CD4-positive, alpha-beta T cell treated with Interleukin-6 for 4 hours (primary cell): ENCODE data around the gene EXTL1.

Source experiments
- DNase-seq: peaks from one replicate; pipeline ENCODE4 v3.0.0-alpha.2; 2020; ENCODE audit warnings: mixed read lengths

The EXTL1 gene

DNA sequence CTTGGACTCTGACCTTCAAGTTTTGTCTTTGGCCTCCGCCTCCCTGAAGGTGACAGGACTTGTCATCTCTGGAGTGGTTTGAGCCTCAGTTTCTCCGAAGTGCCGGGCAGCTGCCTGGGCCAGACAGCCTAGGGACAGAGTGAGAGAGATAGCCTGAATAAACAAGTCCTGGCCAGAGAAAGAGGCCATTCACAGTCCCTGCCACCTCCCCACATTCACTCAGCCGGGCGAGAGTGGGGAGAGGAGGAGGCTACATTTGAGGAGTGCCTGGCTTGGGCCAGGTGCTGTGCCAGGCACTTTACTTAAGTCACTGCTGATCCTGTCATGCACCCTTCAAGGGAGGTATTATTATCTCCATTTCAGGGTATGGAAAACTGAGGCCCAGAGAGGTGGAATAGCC is 3.5 kb downstream of the EXTL1 start:
- no peak for DNase-seq

DNA sequence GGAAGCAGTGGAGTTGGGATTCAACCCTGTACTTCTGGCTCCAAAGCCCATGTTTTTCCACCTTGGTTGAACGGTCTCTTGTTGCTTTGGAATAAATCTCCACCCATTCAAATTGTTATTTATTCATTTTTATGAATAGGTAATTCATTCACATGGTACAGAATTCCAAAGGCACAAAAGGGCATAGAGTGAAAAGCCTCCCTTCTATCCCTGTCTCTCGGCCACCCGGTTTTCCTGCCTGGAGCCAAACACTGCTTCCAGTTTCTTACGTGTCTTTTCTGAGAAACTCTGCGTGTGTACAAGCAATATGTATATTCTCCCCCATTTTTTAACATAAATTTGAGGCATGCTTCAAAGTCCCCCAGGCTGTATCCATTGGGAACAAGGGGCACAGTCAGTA is 3.9 kb downstream of the EXTL1 start:
- DNase-seq: no peak

DNA sequence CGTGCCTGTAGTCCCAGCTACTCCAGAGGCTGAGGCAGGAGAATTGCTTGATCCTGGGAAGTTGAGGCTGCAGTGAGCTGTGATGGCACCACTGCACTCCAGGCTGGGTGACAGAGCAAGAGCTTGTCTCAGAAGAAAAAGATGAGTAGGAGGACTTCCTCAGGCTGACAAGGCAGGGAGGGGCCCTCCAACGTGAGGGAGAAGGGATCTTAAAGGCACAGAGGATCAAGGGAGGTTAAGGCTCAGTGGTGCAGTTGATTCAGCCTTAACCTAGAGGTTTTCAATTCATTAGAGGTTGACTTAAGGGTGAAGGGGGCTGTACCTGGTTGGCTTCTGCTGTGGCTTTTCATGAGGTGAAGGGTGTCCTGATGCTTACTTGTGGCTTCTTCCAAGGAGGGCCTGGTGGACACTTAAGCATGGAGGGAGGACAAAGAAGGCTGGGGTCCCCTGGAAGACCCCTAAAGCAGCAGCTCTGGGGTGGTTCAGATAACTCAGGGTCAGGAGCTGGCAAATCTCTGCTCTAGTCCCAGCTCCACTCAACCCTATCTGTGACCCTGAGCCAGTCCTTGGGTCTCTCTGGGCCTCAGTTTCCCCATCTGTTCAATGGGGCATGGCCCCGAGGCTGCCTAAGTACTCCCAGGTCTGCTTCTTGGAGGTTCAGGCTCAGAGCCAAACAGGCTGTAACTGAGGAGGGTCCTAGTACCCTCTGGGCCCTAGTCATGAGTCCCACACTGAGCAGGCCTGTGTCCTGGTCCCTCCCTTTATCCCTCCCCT is 6.3 kb downstream of the EXTL1 start:
- DNase-seq: no peak

DNA sequence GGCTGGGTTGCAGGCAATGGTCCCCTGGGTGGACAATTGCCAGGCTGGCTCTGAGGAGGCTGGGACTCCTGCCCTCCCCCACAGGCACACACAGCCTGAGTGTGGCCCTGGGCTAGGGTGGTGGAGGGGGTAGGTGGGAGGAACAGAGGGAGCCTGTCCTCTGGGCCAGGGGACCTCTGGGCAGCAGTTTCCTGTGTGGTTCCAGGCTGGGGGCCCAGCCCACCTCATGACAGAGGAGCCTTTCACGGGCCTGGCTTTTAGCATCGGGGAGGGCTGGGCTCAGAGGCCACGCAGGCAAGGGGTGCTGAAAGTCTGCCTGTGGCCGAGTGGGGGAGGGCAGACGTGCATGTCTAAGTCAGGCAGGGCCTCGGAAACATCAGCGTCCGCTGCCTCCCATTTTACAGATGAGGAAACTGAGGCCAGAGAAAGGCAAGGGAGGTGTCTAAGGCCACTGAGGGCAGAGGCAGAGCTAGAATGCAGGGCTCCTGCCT is 7.0 kb downstream of the EXTL1 start:
- DNase-seq: no peak

DNA sequence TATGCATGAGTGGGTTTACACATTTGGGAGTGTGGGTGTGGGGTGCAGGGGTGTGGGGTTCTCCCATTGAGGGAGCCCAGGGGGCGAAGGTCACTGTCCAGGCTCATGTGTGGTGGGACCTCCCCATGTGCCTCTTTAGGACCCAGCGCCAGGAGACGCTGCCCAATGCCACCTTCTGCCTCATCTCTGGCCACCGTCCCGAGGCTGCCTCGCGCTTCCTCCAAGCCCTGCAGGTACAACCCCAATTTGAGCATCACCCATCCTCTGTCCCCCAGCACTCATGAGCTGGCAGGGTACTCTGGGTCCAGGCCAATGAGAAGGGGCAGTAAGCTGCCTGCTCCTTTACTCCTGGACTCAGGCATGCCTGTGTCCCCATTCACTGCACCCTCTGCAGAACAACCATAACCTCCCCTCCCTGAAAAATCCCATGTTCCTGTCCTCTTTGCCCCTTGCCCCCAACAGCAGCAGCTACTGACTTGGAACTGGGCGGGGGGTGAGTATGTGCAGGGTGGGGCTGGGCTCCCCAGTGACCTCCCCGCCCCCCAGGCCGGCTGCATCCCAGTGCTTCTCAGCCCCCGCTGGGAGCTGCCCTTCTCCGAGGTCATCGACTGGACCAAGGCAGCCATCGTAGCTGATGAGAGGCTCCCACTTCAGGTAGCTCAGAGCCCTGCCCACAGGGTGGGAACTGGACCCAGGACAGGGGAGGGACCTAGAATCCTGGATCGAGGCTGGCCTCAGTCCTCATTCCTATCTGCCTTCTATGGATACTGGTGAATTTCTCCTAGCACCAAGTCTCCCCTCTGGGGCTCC is 7.7 kb downstream of the EXTL1 start:
- DNase-seq: no peak

DNA sequence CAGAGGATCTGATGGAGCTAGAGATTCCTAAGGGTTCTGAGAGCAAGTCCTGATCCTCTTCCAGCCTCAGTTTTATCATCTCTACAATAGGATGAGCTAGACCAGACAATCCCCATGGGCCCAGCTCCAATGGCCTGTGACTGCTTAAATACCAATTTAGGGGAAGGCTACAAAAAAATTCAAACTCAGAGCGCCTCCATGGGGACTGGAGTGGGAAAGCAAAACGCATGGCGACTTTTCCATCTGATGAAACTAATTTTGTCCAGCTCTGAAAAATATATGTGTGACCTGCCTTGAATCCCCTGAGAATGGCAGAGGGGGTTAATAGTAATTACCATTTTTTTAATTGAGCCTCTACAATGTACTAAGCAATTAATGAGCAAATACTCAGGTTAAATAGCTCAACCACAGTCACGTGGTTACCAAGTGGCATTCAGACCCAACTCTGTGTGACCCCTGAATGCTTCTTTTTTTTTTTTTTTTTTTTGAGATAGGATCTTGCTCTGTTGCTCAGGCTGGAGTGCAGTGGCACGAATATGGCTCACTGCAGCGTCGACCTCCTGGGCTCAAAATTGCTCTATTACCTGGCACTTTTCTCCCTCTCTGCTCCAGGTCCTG is 8.4 kb downstream of the EXTL1 start:
- no peak for DNase-seq

DNA sequence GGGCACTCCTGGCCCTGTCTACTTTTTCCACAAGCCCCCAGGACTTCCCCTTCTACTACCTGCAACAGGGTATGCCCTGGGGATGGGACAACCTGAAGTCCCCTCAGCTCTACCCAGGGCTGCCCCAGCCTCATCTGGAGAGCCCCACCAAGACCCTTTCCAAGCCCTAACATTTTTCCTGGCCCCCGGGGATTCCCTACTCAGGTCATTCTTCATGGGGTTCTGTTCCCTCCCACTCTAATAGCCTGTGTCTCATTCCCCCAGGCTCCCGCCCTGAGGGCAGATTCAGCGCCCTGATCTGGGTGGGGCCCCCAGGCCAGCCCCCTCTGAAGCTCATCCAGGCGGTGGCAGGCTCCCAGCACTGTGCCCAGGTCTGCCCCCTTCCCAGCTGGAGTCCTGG is 9.6 kb downstream of the EXTL1 start:
- no peak for DNase-seq

DNA sequence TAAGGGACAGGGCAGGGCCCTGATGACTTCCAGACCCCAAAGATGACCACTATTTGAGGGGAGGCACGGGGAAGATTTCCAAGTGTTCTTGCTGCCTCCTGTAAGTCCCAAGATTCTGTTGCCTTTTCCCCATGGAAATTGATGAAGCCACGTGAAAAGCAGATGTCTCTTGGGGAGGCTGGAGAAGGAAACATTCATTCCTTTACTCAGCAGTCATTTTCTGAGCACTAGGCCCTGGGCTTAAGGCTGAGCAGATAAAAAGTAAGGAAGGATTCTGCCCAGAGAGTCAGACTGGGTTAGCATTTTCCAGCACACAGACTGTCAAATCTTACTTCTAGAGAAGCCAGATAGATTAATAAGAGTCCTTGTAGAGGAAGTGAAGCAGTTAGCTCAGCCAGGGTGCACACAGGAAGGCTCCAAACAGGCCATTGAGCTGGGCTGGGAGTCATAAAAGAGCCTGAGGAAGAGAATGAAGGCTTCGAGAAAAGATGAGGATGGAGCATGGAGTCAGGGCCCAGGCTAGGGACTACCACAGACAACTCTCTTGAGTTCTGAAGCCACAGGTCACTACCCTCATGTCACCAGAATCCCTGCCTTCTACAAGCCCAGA is 10.1 kb downstream of the EXTL1 start:
- no peak for DNase-seq

DNA sequence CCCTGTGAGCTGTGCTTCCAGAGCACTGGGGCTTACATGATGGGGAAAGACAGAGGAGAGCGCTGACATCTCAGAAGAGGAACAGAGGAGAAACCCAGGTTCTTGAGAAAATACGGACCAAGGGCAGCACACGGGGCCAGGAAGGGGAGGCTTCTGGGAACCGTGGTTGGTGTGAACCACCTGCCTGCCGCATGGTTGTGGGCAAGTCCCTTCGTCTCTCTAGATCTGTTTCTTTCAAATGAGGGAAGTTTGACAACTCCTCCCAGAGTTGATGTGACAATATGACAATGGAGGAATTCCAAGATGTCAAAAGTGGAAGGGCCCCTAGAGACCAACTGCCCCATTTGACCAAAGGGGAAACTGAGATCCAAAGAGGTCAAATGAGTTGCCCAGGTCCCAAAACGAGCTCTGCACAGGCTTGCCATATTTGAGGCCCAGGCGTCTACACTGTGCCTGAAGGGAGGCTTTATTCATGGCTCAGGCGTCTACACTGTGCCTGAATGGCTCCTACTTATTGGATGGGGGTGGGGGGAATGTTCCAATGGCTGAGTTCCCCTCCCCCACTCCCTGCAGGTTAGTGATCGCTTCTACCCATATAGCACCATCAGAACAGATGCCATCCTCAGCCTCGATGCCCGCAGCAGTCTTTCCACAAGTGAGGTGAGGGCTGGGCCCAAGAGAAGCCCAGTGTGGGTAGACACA is 11.2 kb downstream of the EXTL1 start:
- DNase-seq: no peak

DNA sequence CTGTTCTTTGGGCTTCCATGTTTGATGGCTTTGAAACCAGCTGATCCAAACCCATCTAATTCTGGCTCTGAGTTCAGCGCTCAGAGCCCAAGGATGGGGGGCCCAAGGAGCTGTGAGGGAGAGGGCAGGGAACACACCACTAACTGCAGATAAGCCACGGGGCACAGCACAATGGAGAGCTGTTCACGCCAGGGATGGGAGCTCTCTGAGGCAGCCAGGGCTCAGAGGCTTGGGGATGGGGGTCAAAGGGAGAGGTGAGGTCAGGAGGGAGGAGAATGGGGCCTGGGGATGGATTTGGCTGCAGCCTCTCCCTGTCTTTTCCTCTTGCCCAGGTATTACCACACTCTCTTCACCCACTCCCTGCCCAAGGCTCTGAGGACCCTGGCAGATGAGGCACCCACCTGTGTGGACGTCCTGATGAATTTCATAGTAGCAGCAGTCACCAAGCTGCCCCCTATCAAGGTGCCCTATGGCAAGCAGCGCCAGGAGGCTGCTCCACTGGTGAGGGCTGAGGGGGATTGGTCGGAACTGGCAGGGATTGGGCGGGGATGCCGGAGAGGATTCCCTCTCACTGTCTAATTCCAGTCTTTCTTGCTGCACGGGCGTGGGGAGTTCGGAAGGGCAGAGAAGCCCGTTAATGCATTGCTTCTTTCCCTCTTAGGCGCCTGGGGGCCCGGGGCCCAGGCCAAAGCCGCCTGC is 13.1 kb downstream of the EXTL1 start:
- no peak for DNase-seq

DNA sequence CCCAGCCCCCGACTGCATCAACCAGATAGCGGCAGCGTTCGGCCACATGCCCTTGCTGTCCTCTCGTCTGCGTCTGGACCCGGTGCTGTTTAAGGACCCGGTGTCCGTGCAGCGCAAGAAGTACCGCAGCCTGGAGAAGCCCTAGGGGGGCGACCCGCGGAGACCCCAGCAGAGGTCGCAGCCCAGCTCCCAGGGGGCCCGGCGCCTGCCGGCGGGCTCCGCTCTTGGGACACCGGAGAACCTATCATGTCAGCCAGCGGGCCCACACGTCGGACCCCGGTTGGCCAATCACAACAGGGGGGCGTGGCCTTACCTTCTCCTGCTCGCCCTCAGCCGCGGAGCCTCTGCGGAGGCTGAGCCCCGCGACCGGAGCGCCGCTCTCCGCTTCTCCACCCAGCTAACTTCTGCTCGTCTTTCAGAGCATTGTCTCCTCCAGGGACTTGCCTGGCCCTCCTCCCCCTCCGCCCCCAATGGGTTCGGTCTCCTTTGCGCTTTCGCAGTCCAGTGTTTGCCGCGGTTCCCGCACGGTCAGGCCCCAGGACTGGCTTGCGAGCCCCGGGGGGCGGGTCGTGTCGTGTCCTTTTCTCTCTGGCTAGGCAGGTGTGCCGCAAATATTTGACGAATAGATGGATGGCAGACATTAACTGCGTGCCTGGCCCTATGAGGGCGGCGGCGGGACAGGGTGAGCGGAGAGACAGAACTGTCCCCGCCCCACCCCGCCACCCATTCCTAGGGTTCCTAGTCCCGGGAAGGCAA is 13.8 kb downstream of the EXTL1 start:
- peak; percentile 97 for DNase-seq

DNA sequence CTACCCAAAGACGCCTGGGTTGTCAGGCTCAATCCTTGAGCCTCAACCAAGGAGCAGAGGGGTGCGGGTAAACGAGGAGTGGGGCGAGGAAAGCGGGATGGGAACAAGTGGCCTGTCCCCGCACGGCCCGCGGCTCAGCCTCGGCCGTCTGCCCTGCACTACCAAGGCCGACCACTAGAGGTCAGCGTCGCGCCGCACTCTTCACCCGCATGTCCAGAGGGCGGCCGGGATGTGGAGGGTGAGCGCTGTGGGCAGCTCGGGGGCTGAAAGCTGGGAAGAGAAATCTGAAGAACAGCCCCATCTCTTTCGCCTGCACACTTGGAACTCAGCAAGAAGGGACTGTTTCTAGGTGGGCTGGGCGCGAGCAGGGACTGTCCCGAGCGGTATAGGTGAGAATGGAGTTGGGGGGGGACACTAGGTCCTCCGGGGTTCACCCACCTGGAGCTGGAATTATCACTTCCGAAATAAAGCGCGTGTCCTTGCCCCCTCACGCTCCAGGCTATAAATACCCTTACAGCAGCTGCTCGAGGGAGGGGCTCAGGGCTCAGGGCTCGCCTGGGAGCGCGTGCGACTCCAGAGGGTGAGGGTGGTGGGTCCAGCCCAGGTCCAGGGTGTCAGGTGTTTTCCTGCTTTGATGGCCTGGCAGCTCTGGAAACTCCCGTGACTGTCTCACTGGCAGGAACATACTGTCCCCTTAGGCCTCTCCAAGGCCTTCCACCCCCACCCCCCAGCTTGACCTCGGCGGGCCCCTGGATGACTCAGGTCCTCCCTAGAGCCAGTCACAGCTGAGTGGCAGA is 14.6 kb downstream of the EXTL1 start:
- DNase-seq: peak; percentile 78

DNA sequence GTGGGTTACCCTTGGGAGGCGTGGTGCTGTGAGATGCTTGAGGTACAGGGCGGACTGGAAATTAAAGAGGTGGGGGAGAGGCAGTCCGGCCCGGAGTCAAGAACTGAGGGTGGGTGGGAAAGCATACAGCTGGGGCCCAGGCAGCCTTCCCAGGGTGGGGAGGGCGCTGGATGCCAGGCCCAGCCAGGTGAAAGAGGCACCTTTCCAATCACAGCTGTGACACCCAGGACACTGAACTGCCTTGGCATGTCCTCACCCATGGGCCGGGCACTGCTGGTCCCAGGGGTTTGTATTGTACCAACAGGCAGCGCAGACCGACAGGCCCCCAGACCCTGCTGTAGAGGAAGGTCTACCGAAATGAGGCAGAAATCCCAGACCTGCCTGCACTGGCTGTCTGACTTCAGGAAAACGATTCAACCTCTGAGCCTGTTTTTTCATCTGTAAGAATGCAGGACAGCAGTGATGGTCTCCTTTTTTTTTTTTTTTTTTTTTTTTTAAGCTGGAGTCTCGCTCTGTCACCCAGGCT is 15.2 kb downstream of the EXTL1 start:
- no peak for DNase-seq

DNA sequence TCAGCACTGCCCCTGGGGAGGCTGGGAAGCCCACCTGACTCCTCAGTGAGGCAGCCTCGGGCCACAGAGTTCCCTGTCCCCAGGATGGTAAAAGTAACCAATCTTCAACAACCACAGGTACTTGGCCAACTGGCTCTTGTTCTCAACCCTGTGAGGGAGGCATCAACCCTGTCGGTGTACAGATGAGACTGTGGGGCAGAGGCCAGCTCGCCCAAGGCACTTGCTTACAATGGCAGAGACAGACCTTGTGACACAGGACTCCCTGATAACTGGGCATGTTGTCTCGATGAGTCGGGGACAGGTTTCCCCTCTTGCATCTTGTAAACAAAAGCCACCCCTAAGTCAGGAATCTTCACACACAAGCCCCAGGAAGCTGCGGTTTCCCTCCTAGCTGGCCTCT is 16.3 kb downstream of the EXTL1 start:
- DNase-seq: no peak

DNA sequence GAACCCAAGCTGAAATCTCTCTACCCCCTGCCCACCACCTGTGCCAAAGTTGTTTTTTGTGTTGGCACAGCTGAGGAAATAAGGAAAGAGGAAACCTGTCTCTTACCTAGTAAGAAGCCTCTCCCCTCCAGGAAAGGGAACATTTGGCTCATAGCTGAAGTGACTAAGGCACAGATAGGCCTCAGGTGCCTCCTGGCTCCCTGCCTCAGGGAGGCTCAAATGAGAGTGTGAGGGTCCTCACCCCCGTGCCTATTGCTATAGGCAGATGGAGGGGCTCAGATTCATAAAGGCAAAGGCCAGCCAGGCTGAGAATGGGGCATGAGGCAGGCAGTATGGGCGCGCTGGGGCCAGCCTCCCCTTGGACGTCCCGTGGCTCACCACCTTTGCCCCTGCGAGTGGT is 16.9 kb downstream of the EXTL1 start:
- DNase-seq: no peak

DNA sequence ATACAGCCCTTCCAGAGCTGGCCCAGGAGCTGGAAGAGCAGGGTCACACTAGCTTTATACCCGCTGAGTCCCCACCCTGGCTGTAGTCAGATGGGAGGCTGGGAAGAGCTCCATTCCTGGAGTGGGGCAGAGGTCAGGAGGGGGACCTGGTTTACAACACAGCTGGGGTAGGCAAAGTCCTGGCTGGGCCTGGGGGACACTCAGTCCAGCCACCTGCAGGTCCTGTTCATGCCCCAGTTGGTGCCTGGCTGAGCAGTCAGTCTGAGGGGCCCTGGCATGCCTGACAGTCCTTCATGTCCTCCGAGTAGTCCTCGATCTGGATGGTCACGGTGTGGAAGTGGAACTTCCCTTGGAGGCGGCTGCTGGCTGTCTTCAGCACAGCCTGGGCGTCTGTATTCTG is 17.3 kb downstream of the EXTL1 start:
- DNase-seq: no peak

DNA sequence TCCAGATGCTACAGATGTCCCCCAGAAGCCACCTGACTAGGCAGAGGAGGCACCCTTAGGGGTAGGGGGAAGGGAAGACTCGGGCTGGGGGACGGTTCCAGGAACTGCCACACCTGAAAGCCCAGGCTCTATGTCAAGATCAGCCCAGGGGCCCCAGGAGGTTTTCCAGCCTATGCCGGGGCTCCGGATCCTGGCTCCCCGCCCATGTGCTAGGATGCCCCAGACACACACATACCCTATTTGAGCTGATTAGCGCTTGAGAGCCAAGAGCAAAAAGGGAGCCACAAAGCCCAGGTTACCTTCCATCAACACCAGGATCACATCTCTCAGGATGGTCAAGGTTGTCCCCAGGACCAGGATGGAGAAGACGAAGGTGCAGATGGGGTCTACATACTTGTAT is 19.8 kb downstream of the EXTL1 start:
- no peak for DNase-seq

DNA sequence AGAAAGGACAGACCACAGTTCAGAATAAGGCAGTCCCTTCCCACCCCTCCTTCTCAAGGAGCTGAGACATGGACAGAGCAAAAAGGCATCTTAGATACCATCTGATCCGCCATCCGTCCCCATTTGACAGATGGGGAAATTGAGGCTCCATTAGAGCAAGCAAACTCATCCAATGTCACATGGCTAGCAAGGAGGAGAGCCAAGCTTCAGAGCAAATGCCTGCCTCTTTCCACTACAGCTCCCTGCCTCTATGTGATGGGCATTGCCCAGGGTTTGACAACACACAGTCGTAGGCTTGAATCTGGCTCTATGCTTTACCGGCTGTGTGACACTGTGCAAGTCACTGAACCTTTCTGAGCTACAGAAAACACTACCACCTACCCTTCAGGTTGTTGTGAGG is 20.4 kb downstream of the EXTL1 start:
- no peak for DNase-seq

DNA sequence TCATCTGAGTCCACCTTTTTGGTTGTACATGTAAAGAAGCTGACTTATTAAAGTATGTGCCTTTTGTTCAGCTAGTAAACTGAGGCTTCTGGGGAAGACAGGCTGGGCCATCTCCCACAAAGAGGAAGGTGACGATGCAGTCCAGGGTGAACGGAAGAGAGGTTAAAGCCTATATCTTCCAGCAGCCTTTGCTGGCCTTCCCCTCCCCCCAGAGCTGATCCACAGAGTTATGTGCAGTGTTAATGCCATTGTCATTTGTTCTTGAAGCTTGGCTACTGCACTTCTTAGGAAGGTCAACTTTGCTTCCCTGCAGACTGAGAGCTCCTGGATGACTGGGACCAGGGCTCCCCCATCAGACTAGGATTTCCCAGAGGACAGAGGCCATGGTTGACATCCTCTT is 22.2 kb downstream of the EXTL1 start:
- no peak for DNase-seq

DNA sequence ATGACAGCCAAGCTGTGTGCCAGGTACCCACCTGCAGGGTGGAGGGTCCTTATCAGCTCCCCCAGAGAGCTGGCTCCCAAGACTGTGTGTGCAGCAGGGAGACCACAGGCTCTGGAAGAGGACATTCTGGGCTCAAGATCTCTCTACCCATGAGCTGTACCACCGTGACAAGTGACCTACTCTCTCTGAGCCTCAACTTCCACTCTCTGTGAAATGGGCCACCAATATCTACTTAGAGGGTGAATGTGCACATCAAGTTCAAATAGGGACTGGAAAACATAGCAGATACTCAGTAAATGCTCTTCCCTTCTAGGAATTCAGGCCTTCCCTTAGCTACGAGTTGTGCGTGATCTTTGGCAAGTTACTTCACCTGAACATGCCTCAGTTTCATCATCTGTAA is 22.8 kb downstream of the EXTL1 start:
- DNase-seq: no peak
